ENCODE measurements around the gene PTMS. TPM values are rescaled to one million over a fixed set of nuclear protein-coding genes. Genes with fewer than 3 reads are reported as not detected.
A peak's percentile ranks its signal among the peaks of the same experiment; 100 is the strongest.

Gene PTMS
- total and polyA plus RNA-seq, 9 of the 15 experiments (the other 6 are each of a cell fraction or from before 2014, with no cell fraction given): 5.1 to 287 (median 78.5) TPM

DNA sequence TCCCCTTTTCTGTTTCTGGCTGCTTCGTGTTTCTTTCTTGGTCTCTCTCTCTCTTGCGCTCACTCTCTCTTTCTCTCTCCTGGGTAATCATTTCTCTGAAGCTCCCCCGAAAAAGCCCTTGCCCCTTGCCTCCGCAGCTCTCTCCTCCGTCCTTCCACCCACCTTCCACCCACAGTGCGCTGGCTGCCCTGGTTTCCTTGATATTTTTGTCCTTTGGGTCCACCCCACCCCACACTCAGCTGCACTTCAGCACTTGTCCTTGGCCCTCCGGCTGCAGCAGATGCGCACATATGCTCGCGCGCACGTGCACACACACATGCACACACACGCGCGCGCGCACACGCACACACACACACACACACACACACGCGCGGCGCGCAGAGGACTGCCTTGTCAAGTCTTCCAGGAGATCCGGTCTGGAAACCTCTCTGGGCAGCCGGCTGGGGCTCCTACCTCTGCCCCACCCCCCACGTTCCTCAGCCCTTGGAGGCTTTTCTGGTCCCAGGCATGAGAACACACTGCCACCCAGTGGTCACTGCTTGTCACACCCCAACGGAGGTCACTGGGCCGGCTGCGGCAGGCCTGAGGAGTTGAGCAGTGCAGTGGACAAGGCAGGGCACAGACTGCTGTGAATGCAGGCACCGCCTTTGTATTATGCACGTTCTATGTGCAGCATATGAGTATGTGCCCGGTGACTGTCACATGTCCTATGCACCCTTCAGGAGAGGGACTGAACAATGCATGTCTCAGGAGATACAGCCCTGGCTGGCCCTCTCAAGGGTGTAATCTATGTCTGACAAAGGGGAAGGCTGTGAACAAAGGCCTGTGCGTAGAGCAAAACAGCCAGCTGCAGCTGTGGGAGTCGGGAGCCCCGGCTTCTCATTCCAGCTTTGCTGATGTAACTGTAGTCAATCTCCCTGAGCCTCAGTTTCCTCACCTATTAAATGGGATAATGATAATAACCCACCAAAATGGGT lies 12.7 kb downstream of the PTMS start (continued):
- no peak for TF ChIP-seq CREB1 (IDR thresholded peaks at IDR 0.05)
- peak; percentile 69 for TF ChIP-seq CREB1 (CRISPR knock-in tag; IDR thresholded peaks at IDR 0.05)
- TF ChIP-seq, protein P1, sequence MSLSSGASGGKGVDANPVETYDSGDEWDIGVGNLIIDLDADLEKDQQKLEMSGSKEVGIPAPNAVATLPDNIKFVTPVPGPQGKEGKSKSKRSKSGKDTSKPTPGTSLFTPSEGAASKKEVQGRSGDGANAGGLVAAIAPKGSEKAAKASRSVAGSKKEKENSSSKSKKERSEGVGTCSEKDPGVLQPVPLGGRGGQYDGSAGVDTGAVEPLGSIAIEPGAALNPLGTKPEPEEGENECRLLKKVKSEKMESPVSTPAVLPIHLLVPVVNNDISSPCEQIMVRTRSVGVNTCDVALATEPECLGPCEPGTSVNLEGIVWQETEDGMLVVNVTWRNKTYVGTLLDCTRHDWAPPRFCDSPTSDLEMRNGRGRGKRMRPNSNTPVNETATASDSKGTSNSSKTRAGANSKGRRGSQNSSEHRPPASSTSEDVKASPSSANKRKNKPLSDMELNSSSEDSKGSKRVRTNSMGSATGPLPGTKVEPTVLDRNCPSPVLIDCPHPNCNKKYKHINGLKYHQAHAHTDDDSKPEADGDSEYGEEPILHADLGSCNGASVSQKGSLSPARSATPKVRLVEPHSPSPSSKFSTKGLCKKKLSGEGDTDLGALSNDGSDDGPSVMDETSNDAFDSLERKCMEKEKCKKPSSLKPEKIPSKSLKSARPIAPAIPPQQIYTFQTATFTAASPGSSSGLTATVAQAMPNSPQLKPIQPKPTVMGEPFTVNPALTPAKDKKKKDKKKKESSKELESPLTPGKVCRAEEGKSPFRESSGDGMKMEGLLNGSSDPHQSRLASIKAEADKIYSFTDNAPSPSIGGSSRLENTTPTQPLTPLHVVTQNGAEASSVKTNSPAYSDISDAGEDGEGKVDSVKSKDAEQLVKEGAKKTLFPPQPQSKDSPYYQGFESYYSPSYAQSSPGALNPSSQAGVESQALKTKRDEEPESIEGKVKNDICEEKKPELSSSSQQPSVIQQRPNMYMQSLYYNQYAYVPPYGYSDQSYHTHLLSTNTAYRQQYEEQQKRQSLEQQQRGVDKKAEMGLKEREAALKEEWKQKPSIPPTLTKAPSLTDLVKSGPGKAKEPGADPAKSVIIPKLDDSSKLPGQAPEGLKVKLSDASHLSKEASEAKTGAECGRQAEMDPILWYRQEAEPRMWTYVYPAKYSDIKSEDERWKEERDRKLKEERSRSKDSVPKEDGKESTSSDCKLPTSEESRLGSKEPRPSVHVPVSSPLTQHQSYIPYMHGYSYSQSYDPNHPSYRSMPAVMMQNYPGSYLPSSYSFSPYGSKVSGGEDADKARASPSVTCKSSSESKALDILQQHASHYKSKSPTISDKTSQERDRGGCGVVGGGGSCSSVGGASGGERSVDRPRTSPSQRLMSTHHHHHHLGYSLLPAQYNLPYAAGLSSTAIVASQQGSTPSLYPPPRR (CRISPR knock-in tag; IDR thresholded peaks at IDR 0.05; ENCODE audit: borderline replicate concordance): no peak
- peak; percentile 62; the same call in 1 of the 2 replicates for TF ChIP-seq SP1 (CRISPR knock-in tag; IDR thresholded peaks at IDR 0.05)
- TF ChIP-seq, protein P2, sequence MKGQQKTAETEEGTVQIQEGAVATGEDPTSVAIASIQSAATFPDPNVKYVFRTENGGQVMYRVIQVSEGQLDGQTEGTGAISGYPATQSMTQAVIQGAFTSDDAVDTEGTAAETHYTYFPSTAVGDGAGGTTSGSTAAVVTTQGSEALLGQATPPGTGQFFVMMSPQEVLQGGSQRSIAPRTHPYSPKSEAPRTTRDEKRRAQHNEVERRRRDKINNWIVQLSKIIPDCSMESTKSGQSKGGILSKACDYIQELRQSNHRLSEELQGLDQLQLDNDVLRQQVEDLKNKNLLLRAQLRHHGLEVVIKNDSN (CRISPR knock-in tag; IDR thresholded peaks at IDR 0.05): peak; percentile 44
- no peak for TF ChIP-seq PHB2 (IDR thresholded peaks at IDR 0.05; ENCODE audit: low read depth)
- TF ChIP-seq SOX6 (IDR thresholded peaks at IDR 0.05): peak; percentile 50; the same call in 1 of the 2 replicates
- peak in 1 of 3 experiments; percentile 21 for TF ChIP-seq YY1 (IDR thresholded peaks at IDR 0.05; ENCODE audit: borderline replicate concordance in 1 of 3, control insufficient read depth in 1 of 3, extremely low read depth in 1 of 3, insufficient read depth in 3 of 3, insufficient read length in 1 of 3, insufficient replicate concordance in 2 of 3, low read depth in 1 of 3, low read length in 2 of 3)
- TF ChIP-seq, protein P3, sequence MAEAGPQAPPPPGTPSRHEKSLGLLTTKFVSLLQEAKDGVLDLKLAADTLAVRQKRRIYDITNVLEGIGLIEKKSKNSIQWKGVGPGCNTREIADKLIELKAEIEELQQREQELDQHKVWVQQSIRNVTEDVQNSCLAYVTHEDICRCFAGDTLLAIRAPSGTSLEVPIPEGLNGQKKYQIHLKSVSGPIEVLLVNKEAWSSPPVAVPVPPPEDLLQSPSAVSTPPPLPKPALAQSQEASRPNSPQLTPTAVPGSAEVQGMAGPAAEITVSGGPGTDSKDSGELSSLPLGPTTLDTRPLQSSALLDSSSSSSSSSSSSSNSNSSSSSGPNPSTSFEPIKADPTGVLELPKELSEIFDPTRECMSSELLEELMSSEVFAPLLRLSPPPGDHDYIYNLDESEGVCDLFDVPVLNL (CRISPR knock-in tag; IDR thresholded peaks at IDR 0.05; ENCODE audit: low read depth): no peak
- TF ChIP-seq YBX1 (IDR thresholded peaks at IDR 0.05): no peak
- TF ChIP-seq OTX1 (CRISPR knock-in tag; IDR thresholded peaks at IDR 0.05): no peak
- TF ChIP-seq FOXK1 (CRISPR knock-in tag; IDR thresholded peaks at IDR 0.05; ENCODE audit: borderline replicate concordance): no peak
- TF ChIP-seq, protein P4, sequence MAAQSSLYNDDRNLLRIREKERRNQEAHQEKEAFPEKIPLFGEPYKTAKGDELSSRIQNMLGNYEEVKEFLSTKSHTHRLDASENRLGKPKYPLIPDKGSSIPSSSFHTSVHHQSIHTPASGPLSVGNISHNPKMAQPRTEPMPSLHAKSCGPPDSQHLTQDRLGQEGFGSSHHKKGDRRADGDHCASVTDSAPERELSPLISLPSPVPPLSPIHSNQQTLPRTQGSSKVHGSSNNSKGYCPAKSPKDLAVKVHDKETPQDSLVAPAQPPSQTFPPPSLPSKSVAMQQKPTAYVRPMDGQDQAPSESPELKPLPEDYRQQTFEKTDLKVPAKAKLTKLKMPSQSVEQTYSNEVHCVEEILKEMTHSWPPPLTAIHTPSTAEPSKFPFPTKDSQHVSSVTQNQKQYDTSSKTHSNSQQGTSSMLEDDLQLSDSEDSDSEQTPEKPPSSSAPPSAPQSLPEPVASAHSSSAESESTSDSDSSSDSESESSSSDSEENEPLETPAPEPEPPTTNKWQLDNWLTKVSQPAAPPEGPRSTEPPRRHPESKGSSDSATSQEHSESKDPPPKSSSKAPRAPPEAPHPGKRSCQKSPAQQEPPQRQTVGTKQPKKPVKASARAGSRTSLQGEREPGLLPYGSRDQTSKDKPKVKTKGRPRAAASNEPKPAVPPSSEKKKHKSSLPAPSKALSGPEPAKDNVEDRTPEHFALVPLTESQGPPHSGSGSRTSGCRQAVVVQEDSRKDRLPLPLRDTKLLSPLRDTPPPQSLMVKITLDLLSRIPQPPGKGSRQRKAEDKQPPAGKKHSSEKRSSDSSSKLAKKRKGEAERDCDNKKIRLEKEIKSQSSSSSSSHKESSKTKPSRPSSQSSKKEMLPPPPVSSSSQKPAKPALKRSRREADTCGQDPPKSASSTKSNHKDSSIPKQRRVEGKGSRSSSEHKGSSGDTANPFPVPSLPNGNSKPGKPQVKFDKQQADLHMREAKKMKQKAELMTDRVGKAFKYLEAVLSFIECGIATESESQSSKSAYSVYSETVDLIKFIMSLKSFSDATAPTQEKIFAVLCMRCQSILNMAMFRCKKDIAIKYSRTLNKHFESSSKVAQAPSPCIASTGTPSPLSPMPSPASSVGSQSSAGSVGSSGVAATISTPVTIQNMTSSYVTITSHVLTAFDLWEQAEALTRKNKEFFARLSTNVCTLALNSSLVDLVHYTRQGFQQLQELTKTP (IDR thresholded peaks at IDR 0.05; ENCODE audit: low read depth in 1 of 2, partially characterized antibody in 2 of 2): no peak
- TF ChIP-seq FOXA3 (CRISPR knock-in tag; conservative IDR thresholded peaks at IDR 0.05 in 1 of 2, IDR thresholded peaks at IDR 0.05 in 1 of 2): no peak

Data from K562 (cell line).